HCT116 (cell line): Measurements from ENCODE around the gene GAK. TPM values are rescaled to one million over a fixed set of nuclear protein-coding genes. Genes with fewer than 3 reads are reported as not detected.

Source experiments
- ATAC-seq: fragments of 200-7000 bp; cut with Tn5 transposase; 2 replicates; pipeline ENCODE4 v1.9.1; 2020; ENCODE audit warnings: mild to moderate bottlenecking, moderate library complexity
- BruUV-seq: library from RNA; stranded (reverse); fragments of 400-500 nt; replicated peaks from 2 replicates; lab custom pipeline; 2021; lab: Mats Ljungman, UMichigan
- CTCF ChIA-PET: fragments of 300-600 bp; sonication (Branson Sonifier 250); formaldehyde crosslinking; loops from one replicate; lab custom pipeline; 2021; ENCODE audit warnings: antibody characterized with exemption; lab: Charles Lee
- POLR2A ChIA-PET: fragments of 300-600, 350-600 bp; sonication (Branson Sonifier 250); formaldehyde crosslinking; loops from one replicate; lab custom pipeline; 2021; ENCODE audit warnings: antibody characterized with exemption; lab: Charles Lee
- RAD21 ChIA-PET, 2 experiments: fragments of 300-600 bp; sonication (Branson Sonifier 250); formaldehyde crosslinking; loops; one replicate each; lab custom pipeline; 2023; ENCODE audit warnings: low total read pairs in 2 of 2; ENCODE audit not compliant: uncharacterized antibody in 2 of 2, unreplicated experiment in 2 of 2, low non-redundant PET in 1 of 2; lab: Charles Lee
- DNase-seq: peaks from one replicate; pipeline ENCODE4 v3.0.0-alpha.2; 2010; ENCODE audit warnings: low read depth, low spot score
- H2AFZ ChIP-seq: fragments of 200-600 bp; shearing (Covaris generic), sonication (generic); 2 replicates; pipeline ENCODE4 v1.6.1; 2017; ENCODE audit warnings: low read depth, mixed run types, mixed read lengths, antibody characterized with exemption, low read length; ENCODE audit not compliant: poor library complexity, severe bottlenecking
- H3K27ac ChIP-seq: 2 replicates; pipeline ENCODE4 v1.5.1; 2012; ENCODE audit warnings: low read depth, low read length
- H3K27me3 ChIP-seq: fragments of 200-600 bp; sonication (generic); 2 replicates; pipeline ENCODE4 v1.6.1; 2016; ENCODE audit warnings: mixed run types, low read length, mixed read lengths; ENCODE audit not compliant: insufficient read depth
- H3K36me3 ChIP-seq, 2 experiments: fragments of 200-500 bp in 1 of 2; fragments of 200-600 bp in 1 of 2; sonication (Bioruptor generic) in 1 of 2; sonication (generic) in 1 of 2; 2 replicates each; pipeline versions ENCODE4 v1.5.1 to v1.6.1; 2014 to 2016; ENCODE audit warnings: low read length in 2 of 2, inconsistent platforms in 1 of 2, mixed read lengths in 1 of 2, mixed run types in 1 of 2; ENCODE audit not compliant: insufficient read depth in 2 of 2, control insufficient read depth in 1 of 2
- H3K4me1 ChIP-seq, 2 experiments: fragments of 200-600 bp in 1 of 2; sonication (generic) in 1 of 2; 2 replicates each; pipeline versions ENCODE4 v1.5.1 to v1.6.1; 2012 to 2017; ENCODE audit warnings: low read length in 2 of 2, inconsistent platforms in 1 of 2, mild to moderate bottlenecking in 1 of 2, mixed read lengths in 1 of 2, mixed run types in 1 of 2, moderate library complexity in 1 of 2; ENCODE audit not compliant: insufficient read depth in 2 of 2, control insufficient read depth in 1 of 2
- H3K4me2 ChIP-seq: fragments of 200-600 bp; sonication (generic); 2 replicates; pipeline ENCODE4 v1.6.1; 2017; ENCODE audit warnings: mixed run types, low read length, mixed read lengths
- H3K4me3 ChIP-seq, 2 experiments: fragments of 200-600 bp in 1 of 2; sonication (generic) in 1 of 2; replicated peaks in 1 of 2; 2 replicates each; pipeline ENCODE4 v1.5.1; 2011 to 2016; ENCODE audit warnings: low read length in 2 of 2, control low read depth in 1 of 2, low read depth in 1 of 2, mild to moderate bottlenecking in 1 of 2, mixed read lengths in 1 of 2, mixed run types in 1 of 2
- H3K79me2 ChIP-seq: fragments of 200-600 bp; sonication (generic); 2 replicates; pipeline ENCODE4 v1.6.1; 2017; ENCODE audit warnings: mild to moderate bottlenecking, mixed run types, low read length, moderate library complexity, mixed read lengths; ENCODE audit not compliant: insufficient read depth
- H3K9ac ChIP-seq: fragments of 200-600 bp; sonication (generic); 2 replicates; pipeline ENCODE4 v1.6.1; 2016; ENCODE audit warnings: low read length, mixed read lengths
- H3K9me2 ChIP-seq: fragments of 200-600 bp; sonication (generic), shearing (Covaris generic); 2 replicates; pipeline ENCODE4 v1.6.1; 2017; ENCODE audit warnings: mixed run types, mild to moderate bottlenecking, moderate library complexity; ENCODE audit not compliant: insufficient read depth
- H3K9me3 ChIP-seq, 2 experiments: fragments of 200-500 bp in 1 of 2; fragments of 200-600 bp in 1 of 2; sonication (Bioruptor generic) in 1 of 2; sonication (generic) in 1 of 2; 2 replicates each; pipeline ENCODE4 v1.6.1; 2014 to 2017; ENCODE audit warnings: low read length in 2 of 2, mixed read lengths in 2 of 2, inconsistent platforms in 1 of 2, low read depth in 1 of 2, mild to moderate bottlenecking in 1 of 2, mixed run types in 1 of 2, moderate library complexity in 1 of 2; ENCODE audit not compliant: control insufficient read depth in 1 of 2, insufficient read depth in 1 of 2
- H4K20me1 ChIP-seq: fragments of 200-600 bp; sonication (generic), shearing (Covaris generic); 2 replicates; pipeline ENCODE4 v1.6.1; 2017; ENCODE audit warnings: mixed run types, mild to moderate bottlenecking, moderate library complexity; ENCODE audit not compliant: insufficient read depth
- CBX3 ChIP-seq: IDR thresholded peaks from 2 replicates; pipeline ENCODE4 v1.6.1; 2012; ENCODE audit warnings: low read depth
- ELF1 ChIP-seq: IDR thresholded peaks from 2 replicates; pipeline ENCODE4 v1.6.1; 2012; ENCODE audit warnings: low read depth, borderline replicate concordance
- EZH2phosphoT487 ChIP-seq: fragments of 200-600 bp; IDR thresholded peaks from 2 replicates; pipeline ENCODE4 v1.6.1; 2018; ENCODE audit warnings: antibody characterized with exemption, borderline replicate concordance
- POLR2A ChIP-seq: IDR thresholded peaks from 2 replicates; pipeline ENCODE4 v1.7.0; 2011; ENCODE audit warnings: borderline replicate concordance; ENCODE audit not compliant: insufficient read depth, insufficient read length; ENCODE audit errors: extremely low read depth
- POLR2AphosphoS5 ChIP-seq: IDR thresholded peaks from 2 replicates; pipeline ENCODE4 v1.6.1; 2011; ENCODE audit warnings: mild to moderate bottlenecking, low read depth, low read length, moderate library complexity
- RAD21 ChIP-seq: IDR thresholded peaks from 2 replicates; pipeline ENCODE4 v1.6.1; 2012; ENCODE audit warnings: low read depth, mild to moderate bottlenecking
- SIN3A ChIP-seq: IDR thresholded peaks from 2 replicates; pipeline ENCODE4 v1.6.1; 2012; ENCODE audit warnings: low read depth
- SP1 ChIP-seq: IDR thresholded peaks from 2 replicates; pipeline ENCODE4 v1.6.1; 2012; ENCODE audit warnings: low read depth
- ZBTB33 ChIP-seq: IDR thresholded peaks from 2 replicates; pipeline ENCODE4 v1.6.1; 2011; ENCODE audit warnings: mild to moderate bottlenecking, low read length, moderate library complexity; ENCODE audit not compliant: insufficient replicate concordance; ENCODE audit errors: extremely low read depth
- intact Hi-C: fragments of 100-400 bp; cut with micrococcal nuclease; formaldehyde crosslinking; loops from 2 replicates; pipeline ENCODE4 v1.10.0; 2022
- total RNA-seq: library from RNA; stranded (reverse); gene quantifications from one replicate; pipeline ENCODE4 v1.2.1, GENCODE V29; 2021; ENCODE audit not compliant: unreplicated experiment
- TF ChIP-seq, protein P1 (sequence below): IDR thresholded peaks from 2 replicates; pipeline ENCODE4 v1.6.1; 2012

The GAK gene
- total RNA-seq, 1 experiment from 2014 or later = 123 TPM

DNA sequence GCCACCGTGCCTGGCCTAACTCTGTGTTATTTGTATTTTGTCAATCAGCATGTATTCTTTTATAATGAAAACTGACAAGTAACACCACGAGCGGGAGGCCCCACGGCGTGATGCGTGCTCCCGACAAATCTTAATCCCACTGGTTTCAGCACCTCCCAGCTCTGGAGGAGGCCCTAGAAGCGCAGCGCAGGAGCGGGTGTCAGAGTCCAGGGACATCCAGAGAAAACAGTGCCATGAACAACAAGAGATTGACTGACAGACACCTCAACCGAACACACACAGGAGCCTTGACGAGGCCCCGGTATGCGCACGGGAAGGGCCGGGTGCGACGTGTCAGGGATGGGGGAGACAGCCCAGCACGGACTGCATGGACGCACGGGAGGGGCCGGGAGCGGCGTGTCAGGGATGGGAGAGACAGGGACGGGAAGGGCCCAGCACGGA, 23.0 kb downstream of the GAK start (continued):
- TF ChIP-seq CBX3 (no peak), RAD21 (no peak)
- TF ChIP-seq, protein P1, sequence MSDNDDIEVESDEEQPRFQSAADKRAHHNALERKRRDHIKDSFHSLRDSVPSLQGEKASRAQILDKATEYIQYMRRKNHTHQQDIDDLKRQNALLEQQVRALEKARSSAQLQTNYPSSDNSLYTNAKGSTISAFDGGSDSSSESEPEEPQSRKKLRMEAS = no peak

GRCh38 chr4:907691-908425, 24.3 kb downstream of the GAK start:
- RAD21 ChIA-PET = no interaction called here
- CTCF ChIA-PET = no interaction called here

More at GRCh38 chr4:907691-908425, 24.3 kb downstream of the GAK start:
- no peak overlapping the region for H3K4me3 ChIP-seq
- H3K9me3 ChIP-seq = peaks cover 0 to 4% of the 10 kb centered on the region in 2 experiments; a peak in 1 of 4 replicates
- H3K4me2 ChIP-seq = no peak overlapping the region
- peaks cover 0 to 12% of the 10 kb centered on the region in 2 experiments; a peak in 3 of 4 replicates for H3K36me3 ChIP-seq
- no peak overlapping the region for H2AFZ ChIP-seq
- no peak for DNase-seq
- intact Hi-C loops = no loop called here
- H3K9ac ChIP-seq = no peak overlapping the region
- TF ChIP-seq SIN3A (no peak), POLR2A (no peak), CBX3 (no peak), ZBTB33 (no peak), POLR2AphosphoS5 (no peak), ELF1 (no peak), SP1 (no peak), EZH2phosphoT487 (no peak)
- no peak overlapping the region for H3K27ac ChIP-seq
- H4K20me1 ChIP-seq = no peaks in the 10 kb centered on the region
- peaks cover 48% of the 10 kb centered on the region for H3K79me2 ChIP-seq
- H3K4me1 ChIP-seq = no peaks in the 10 kb centered on the region
- no peaks in the 10 kb centered on the region for H3K9me2 ChIP-seq
- no peak for ATAC-seq
- H3K27me3 ChIP-seq = no peaks in the 10 kb centered on the region
- POLR2A ChIA-PET = no interaction called here
- no TSS peak for BruUV-seq
